Esophagus muscularis mucosa (tissue), 4 donors: ENCODE results near the gene CLASP1. TPM values are rescaled to one million over a fixed set of nuclear protein-coding genes. Genes with fewer than 3 reads are reported as not detected.

Source experiments
- DNase-seq: peaks from one replicate; pipeline ENCODE4 v3.0.0-alpha.2; 2017; ENCODE audit errors: extremely low spot score
- H3K27ac ChIP-seq, 4 donors: fragments of 200-600 bp; sonication (generic); replicated peaks in 1 of 4; 1 replicate in 3 of 4; 2 replicates in 1 of 4; pipeline ENCODE4 v1.5.1; 2016 to 2019; ENCODE audit warnings: mild to moderate bottlenecking in 1 of 4
- H3K27me3 ChIP-seq, 4 donors: fragments of 200-600 bp; sonication (generic); one replicate each; pipeline versions ENCODE4 v1.5.1 to v1.6.0; 2016 to 2019
- H3K36me3 ChIP-seq, 4 donors: fragments of 200-600 bp; sonication (generic); one replicate each; pipeline ENCODE4 v1.5.1; 2016 to 2019
- H3K4me1 ChIP-seq, 4 donors: fragments of 200-600 bp; sonication (generic); one replicate each; pipeline ENCODE4 v1.5.1; 2016 to 2019
- H3K4me3 ChIP-seq, 4 donors: fragments of 200-600 bp; sonication (generic); 1 replicate in 2 of 4; 2 replicates in 2 of 4; pipeline ENCODE4 v1.5.1; 2016 to 2019; ENCODE audit warnings: mild to moderate bottlenecking in 4 of 4, moderate library complexity in 1 of 4
- H3K9me3 ChIP-seq, 4 donors: fragments of 200-600 bp; sonication (generic); 1 replicate in 3 of 4; 2 replicates in 1 of 4; pipeline ENCODE4 v1.5.1; 2016 to 2019
- EP300 ChIP-seq: sonication (generic); formaldehyde crosslinking; IDR thresholded peaks from one replicate; pipeline ENCODE4 v1.6.1; 2017; ENCODE audit warnings: antibody characterized with exemption
- POLR2A ChIP-seq: fragments of 450-650 bp; IDR thresholded peaks from one replicate; pipeline ENCODE4 v1.6.1; 2017; ENCODE audit warnings: antibody characterized with exemption, moderate library complexity, mild to moderate bottlenecking, low read depth
- POLR2AphosphoS5 ChIP-seq, 2 donors: sonication (generic); formaldehyde crosslinking; IDR thresholded peaks; one replicate each; pipeline ENCODE4 v1.6.1; 2017; ENCODE audit warnings: antibody characterized with exemption in 2 of 2
- WGBS: methylation state at CpG from one replicate; pipeline ENCODE4 v1.1.5; 2018; 5-methylcytosine and 5-hydroxymethylcytosine counted together
- intact Hi-C: fragments of 100-400 bp; cut with DNase I; formaldehyde crosslinking; loops from one replicate; pipeline ENCODE4 v1.15.1; 2023
- total RNA-seq, 4 donors: library from RNA; depleted of rRNA; stranded (reverse); fragments of >200 nt; gene quantifications; one replicate each; pipeline versions ENCODE4 v1.1.0 to v1.2.1, GENCODE V29; 2016
- TF ChIP-seq, protein P1 (sequence below), 3 experiments: fragments of 200-600 bp in 2 of 3; fragments of 450-650 bp in 1 of 3; sonication (generic) in 2 of 3; IDR thresholded peaks; one replicate each; pipeline ENCODE4 v1.5.1; 2017 to 2019; ENCODE audit warnings: antibody characterized with exemption in 3 of 3, mild to moderate bottlenecking in 2 of 3, moderate library complexity in 1 of 3

CLASP1 gene
- total RNA-seq, 4 donors from 2014 or later, result 62.6 to 78.6 (median 70.5) TPM

DNA sequence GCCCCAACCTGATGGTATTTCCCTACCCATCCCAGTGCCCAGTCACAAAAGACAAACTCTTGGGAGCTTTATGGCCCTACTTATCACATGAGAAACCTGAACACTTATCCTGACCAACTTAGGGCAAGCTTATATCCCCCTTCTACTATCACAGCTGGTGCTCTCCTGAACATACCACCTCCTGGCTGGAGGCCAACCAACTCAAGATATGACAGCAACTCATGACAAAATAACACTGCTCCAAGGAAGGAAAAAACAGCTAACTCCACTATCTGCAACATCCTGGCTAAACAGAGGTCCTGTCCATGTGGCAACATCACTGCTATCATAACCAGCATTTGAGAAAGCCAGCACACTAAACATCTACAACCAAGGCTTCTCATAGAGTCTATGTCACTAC, 20.9 kb upstream of the CLASP1 start:
- Histone ChIP-seq H3K27ac (no peak overlapping the region), H3K36me3 (no peaks in the 10 kb centered on the region), H3K4me1 (peaks cover 0 to 6% (median 0%) of the 10 kb centered on the region in 4 donors), H3K27me3 (no peaks in the 10 kb centered on the region), H3K4me3 (no peak overlapping the region), H3K9me3 (no peaks in the 10 kb centered on the region)
- no peak for DNase-seq
- intact Hi-C loops, result no loop called here
- TF ChIP-seq POLR2AphosphoS5 (IDR thresholded peaks at IDR 0.05), result no peak
- no peak for TF ChIP-seq POLR2A
- TF ChIP-seq, protein P1, sequence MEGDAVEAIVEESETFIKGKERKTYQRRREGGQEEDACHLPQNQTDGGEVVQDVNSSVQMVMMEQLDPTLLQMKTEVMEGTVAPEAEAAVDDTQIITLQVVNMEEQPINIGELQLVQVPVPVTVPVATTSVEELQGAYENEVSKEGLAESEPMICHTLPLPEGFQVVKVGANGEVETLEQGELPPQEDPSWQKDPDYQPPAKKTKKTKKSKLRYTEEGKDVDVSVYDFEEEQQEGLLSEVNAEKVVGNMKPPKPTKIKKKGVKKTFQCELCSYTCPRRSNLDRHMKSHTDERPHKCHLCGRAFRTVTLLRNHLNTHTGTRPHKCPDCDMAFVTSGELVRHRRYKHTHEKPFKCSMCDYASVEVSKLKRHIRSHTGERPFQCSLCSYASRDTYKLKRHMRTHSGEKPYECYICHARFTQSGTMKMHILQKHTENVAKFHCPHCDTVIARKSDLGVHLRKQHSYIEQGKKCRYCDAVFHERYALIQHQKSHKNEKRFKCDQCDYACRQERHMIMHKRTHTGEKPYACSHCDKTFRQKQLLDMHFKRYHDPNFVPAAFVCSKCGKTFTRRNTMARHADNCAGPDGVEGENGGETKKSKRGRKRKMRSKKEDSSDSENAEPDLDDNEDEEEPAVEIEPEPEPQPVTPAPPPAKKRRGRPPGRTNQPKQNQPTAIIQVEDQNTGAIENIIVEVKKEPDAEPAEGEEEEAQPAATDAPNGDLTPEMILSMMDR (IDR thresholded peaks at IDR 0.05), result no peak
- no peak for TF ChIP-seq EP300

DNA sequence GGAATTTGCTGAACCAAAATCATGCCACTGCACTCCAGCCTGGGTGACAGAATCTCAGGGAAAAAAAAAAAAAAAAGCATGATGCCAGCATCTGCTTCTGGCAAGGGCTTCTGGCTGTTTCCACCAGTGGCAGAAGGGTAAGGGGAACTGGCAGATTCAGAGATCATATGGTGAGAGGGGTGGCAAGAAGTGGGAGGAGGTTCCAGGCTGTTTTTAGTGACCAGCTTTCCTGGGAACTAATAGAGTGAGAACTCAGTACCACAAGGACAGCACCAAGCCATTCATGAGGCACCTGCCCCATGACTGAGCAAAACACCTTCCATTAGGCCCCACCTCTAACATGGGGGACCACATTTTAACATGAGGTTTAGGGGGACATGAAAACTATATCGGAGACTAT, 18.4 kb upstream of the CLASP1 start:
- H3K4me1 ChIP-seq, result peaks cover 0 to 14% (median 3%) of the 10 kb centered on the region in 4 donors
- H3K27ac ChIP-seq, result no peak overlapping the region
- H3K36me3 ChIP-seq, result no peaks in the 10 kb centered on the region
- H3K9me3 ChIP-seq, result no peaks in the 10 kb centered on the region
- TF ChIP-seq, protein P1 (IDR thresholded peaks at IDR 0.05), result no peak
- TF ChIP-seq POLR2AphosphoS5 (IDR thresholded peaks at IDR 0.05), result no peak
- no peak for TF ChIP-seq EP300
- TF ChIP-seq POLR2A, result no peak
- H3K27me3 ChIP-seq, result no peaks in the 10 kb centered on the region
- WGBS, result 100% methylated on average over 1 of the region's 1 CpG
- H3K4me3 ChIP-seq, result no peak overlapping the region
- intact Hi-C loops, result no loop called here
- DNase-seq, result no peak

DNA sequence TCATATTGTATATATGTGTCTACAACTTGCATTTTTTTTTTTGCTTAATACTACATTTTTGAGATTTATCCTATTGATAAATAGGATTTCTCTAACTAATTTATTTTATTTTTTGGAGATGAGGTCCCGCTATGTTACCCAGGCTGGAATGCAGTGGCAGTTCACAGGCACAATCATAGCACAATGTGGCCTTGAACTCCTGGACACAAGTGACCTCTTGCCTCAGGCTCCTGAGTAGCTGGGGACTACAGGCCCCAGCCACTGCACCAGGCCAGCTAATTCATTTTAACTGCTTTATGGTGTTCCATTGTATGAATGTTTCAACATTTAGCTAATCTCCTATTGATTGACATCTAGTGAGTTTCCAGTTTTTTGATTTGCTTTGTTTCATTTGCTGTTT, 16.8 kb upstream of the CLASP1 start:
- Histone ChIP-seq H3K9me3 (no peaks in the 10 kb centered on the region), H3K36me3 (no peaks in the 10 kb centered on the region), H3K4me1 (peaks cover 0 to 14% (median 3%) of the 10 kb centered on the region in 4 donors), H3K4me3 (no peak overlapping the region), H3K27me3 (no peaks in the 10 kb centered on the region), H3K27ac (no peak overlapping the region)
- WGBS, result 100% methylated on average over 1 of the region's 1 CpG
- DNase-seq, result no peak
- TF ChIP-seq POLR2A, result no peak
- TF ChIP-seq, protein P1 (IDR thresholded peaks at IDR 0.05), result no peak
- TF ChIP-seq POLR2AphosphoS5 (IDR thresholded peaks at IDR 0.05), result no peak
- no peak for TF ChIP-seq EP300
- intact Hi-C loops, result no loop called here

DNA sequence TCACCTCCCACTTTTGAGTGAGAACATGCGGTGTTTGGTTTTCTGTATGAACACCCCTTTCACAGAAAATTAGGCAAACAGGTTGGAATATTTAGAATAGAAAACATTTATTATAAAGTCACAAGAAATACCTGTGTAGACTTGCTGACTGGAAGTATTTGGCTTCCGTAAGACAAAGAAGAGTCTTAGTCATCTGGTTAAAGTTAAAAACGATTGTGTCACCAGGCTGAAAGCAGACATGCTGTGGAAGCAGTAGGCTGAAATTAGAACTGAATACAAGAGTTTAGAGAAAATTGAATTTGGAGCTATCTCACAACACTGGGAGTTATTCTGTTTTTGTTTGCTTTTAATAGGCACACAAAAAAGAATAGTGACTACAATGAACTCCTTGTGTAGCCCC, 16.2 kb upstream of the CLASP1 start:
- H3K36me3 ChIP-seq, result no peaks in the 10 kb centered on the region
- TF ChIP-seq EP300, result no peak
- no peak for TF ChIP-seq POLR2A
- TF ChIP-seq, protein P1 (IDR thresholded peaks at IDR 0.05), result no peak
- TF ChIP-seq POLR2AphosphoS5 (IDR thresholded peaks at IDR 0.05), result no peak
- 71% methylated on average over 3 of the region's 3 CpGs for WGBS
- no peaks in the 10 kb centered on the region for H3K27me3 ChIP-seq
- no peak overlapping the region for H3K27ac ChIP-seq
- no peak for DNase-seq
- intact Hi-C loops, result no loop called here
- peaks cover 0 to 14% (median 3%) of the 10 kb centered on the region in 4 donors for H3K4me1 ChIP-seq
- no peaks in the 10 kb centered on the region for H3K9me3 ChIP-seq
- no peak overlapping the region for H3K4me3 ChIP-seq

DNA sequence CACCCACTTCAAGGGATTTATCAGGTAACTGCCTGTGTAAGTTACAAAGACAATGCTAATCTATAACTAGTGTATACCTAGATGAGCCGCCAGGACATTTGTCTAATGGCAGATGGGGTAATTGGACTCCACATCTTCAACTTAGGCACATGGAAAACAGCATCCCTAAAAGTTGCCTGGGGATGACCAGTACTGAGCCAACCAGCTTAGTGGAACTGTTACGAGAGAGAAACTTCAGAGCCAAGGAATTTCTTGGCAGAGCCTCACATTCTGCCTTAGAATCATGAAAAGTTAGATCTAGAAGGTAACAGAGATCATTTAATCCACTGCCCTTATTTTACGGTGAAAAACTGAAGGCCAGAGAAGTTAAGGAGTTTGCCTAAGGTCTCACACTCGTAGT, 15.5 kb upstream of the CLASP1 start:
- intact Hi-C loops, result no loop called here
- Histone ChIP-seq H3K36me3 (no peaks in the 10 kb centered on the region), H3K4me3 (no peak overlapping the region), H3K27ac (no peak overlapping the region), H3K4me1 (peaks cover 0 to 14% (median 3%) of the 10 kb centered on the region in 4 donors), H3K27me3 (no peaks in the 10 kb centered on the region), H3K9me3 (no peaks in the 10 kb centered on the region)
- no peak for DNase-seq
- TF ChIP-seq EP300 (no peak), POLR2AphosphoS5 (IDR thresholded peaks at IDR 0.05) (no peak)
- TF ChIP-seq, protein P1 (IDR thresholded peaks at IDR 0.05), result no peak
- 53% methylated on average over 4 of the region's 4 CpGs for WGBS
